Subcutaneous abdominal adipose tissue (tissue), 5 donors: ENCODE results near the gene NDUFS1.
"Not testable (repeated sequence)": the region's sequence is repeated elsewhere in the genome, so short reads cannot be mapped to it uniquely, and the experiment has no call there.

Experiments
- H3K27ac ChIP-seq: one replicate; pipeline ENCODE4 v1.7.0; 2013; ENCODE audit warnings: low read depth, mild to moderate bottlenecking, inconsistent platforms, low read length, moderate library complexity
- H3K27me3 ChIP-seq, 5 donors: one replicate each; pipeline ENCODE4 v1.7.0; 2013; ENCODE audit warnings: low read length in 5 of 5, inconsistent platforms in 1 of 5; ENCODE audit not compliant: control insufficient read depth in 5 of 5, insufficient read depth in 4 of 5
- H3K36me3 ChIP-seq, 5 donors: one replicate each; pipeline ENCODE4 v1.7.0; 2013; ENCODE audit warnings: low read length in 5 of 5; ENCODE audit not compliant: control insufficient read depth in 5 of 5, insufficient read depth in 5 of 5
- H3K4me1 ChIP-seq, 5 donors: one replicate each; pipeline ENCODE4 v1.7.0; 2013; ENCODE audit warnings: low read length in 5 of 5, mild to moderate bottlenecking in 3 of 5, moderate library complexity in 1 of 5; ENCODE audit not compliant: control insufficient read depth in 5 of 5, insufficient read depth in 5 of 5
- H3K4me3 ChIP-seq, 5 donors: one replicate each; pipeline ENCODE4 v1.7.0; 2013; ENCODE audit warnings: low read length in 5 of 5, low read depth in 1 of 5
- H3K9ac ChIP-seq, 5 donors: one replicate each; pipeline ENCODE4 v1.7.0; 2013; ENCODE audit warnings: low read length in 5 of 5, mild to moderate bottlenecking in 4 of 5, moderate library complexity in 3 of 5
- H3K9me3 ChIP-seq, 5 donors: one replicate each; pipeline ENCODE4 v1.7.0; 2013; ENCODE audit warnings: low read length in 5 of 5; ENCODE audit not compliant: control insufficient read depth in 5 of 5
- donor health status: healthy.
- donor health status: healthy.
- donor health status: healthy.
- donor health status: healthy.
- donor health status: healthy.

The NDUFS1 gene

DNA sequence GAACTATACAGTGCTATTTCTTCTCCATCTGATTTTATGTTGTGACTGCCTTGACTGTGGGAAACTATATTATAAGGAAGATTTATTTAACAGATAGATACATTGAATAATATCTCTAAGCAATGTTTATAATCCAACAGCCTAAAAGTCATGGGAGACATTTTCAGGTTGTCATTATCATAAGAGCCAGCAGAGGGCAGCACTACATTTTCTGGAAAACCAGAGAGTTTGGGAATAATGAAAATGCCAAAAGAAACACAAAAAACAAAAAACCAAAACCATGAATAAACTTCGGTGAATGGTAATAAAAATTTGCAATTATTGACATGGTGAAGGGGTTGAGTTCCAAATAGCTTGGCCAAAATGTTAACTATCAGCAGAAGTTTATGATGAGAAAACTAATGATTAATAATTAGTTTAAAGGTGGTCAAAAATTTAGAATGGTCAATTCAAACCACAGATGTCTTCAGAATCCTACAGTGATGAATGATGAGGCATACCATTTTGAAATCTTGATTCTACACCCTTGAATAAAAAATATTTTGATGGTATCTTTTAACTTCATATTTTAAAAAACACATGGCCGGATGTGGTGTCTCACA is 5.1 kb upstream of the NDUFS1 start:
- Histone ChIP-seq H3K36me3 (peaks cover 15 to 34% (median 27%) of the 10 kb centered on the region in 5 donors), H3K4me3 (no peak overlapping the region), H3K9me3 (no peaks in the 10 kb centered on the region), H3K27me3 (no peaks in the 10 kb centered on the region), H3K4me1 (peaks cover 0 to 13% (median 11%) of the 10 kb centered on the region in 5 donors), H3K9ac (no peak overlapping the region), H3K27ac (no peak overlapping the region)

DNA sequence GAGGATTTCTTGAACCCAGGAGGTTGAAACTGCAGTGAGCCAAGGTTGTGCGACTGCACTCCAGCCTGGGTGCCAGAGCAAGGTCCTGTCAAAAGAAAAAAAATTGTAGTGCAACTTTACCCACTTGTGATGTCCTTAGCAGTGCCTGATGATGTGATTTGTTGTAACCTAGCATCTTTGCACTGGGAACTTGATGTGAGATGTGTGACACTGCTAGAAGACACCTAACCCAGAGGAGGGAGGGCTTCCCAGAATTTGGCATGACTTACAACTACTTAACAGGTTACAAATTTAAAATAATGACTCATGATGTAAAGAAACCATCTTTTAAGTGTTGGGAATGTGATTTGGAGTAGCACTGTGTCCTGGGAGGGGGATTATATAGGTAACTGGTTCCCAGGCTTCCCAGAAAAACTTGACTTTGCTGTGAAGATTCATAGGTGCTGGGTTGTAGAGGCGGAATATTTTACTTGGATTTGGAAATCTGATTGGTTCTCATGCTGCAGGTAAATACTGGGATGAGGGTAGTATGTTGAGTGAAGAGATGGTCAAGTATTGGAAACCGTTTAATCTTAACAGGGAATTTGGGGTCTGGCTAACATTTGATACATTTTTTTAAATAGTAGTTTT is 4.1 kb upstream of the NDUFS1 start:
- no peak overlapping the region for H3K4me3 ChIP-seq
- H3K36me3 ChIP-seq, result peaks cover 15 to 34% (median 27%) of the 10 kb centered on the region in 5 donors
- no peak overlapping the region for H3K9ac ChIP-seq
- no peaks in the 10 kb centered on the region for H3K9me3 ChIP-seq
- peaks cover 0 to 17% (median 16%) of the 10 kb centered on the region in 5 donors for H3K4me1 ChIP-seq
- H3K27ac ChIP-seq, result no peak overlapping the region
- no peaks in the 10 kb centered on the region for H3K27me3 ChIP-seq

DNA sequence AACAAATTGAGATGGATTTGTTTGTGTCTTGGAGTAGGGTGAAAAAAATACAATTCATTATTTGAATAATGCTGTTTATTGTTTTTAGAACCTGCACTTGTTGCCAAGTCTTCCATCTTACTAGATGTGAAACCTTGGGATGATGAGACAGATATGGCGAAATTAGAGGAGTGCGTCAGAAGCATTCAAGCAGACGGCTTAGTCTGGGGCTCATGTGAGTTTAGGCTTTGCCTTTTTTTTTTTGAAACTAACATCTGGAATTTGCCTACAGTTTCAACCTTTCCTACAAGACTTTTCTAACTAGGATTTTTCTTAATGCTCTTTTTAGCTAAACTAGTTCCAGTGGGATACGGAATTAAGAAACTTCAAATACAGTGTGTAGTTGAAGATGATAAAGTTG is 3.2 kb upstream of the NDUFS1 start:
- H3K36me3 ChIP-seq, result peaks cover 15 to 31% (median 25%) of the 10 kb centered on the region in 5 donors
- not testable (repeated sequence) for H3K27me3 ChIP-seq, H3K27ac ChIP-seq, H3K4me3 ChIP-seq, H3K9ac ChIP-seq, H3K9me3 ChIP-seq
- peaks cover 1 to 26% (median 25%) of the 10 kb centered on the region in 5 donors for H3K4me1 ChIP-seq

DNA sequence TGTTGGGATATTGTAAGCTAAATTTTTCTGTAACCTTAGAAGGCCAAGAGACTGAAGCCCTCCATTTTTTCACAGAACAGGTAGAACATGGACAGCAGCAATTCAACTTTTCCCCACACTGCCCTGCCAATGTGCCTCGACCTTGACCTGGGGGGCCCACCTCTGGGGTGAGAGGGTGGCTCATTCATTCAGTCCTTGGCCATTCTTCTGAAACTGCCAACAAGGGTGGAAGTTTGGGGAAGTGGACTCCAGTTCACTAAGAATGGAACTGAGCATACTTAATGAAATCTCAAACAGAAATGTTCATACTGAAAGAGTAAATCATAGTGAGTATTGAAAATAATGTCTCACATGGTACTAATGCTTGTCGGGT is 1.5 kb upstream of the NDUFS1 start:
- Histone ChIP-seq H3K9me3 (no peaks in the 10 kb centered on the region), H3K4me1 (peaks cover 1 to 38% (median 31%) of the 10 kb centered on the region in 5 donors), H3K36me3 (peaks cover 15 to 31% (median 25%) of the 10 kb centered on the region in 5 donors), H3K9ac (peak overlapping the region; percentile 79 to 100 (median 95)), H3K27ac (peak overlapping the region; percentile 95), H3K27me3 (no peaks in the 10 kb centered on the region), H3K4me3 (peak overlapping the region; percentile 89 to 99 (median 95))

DNA sequence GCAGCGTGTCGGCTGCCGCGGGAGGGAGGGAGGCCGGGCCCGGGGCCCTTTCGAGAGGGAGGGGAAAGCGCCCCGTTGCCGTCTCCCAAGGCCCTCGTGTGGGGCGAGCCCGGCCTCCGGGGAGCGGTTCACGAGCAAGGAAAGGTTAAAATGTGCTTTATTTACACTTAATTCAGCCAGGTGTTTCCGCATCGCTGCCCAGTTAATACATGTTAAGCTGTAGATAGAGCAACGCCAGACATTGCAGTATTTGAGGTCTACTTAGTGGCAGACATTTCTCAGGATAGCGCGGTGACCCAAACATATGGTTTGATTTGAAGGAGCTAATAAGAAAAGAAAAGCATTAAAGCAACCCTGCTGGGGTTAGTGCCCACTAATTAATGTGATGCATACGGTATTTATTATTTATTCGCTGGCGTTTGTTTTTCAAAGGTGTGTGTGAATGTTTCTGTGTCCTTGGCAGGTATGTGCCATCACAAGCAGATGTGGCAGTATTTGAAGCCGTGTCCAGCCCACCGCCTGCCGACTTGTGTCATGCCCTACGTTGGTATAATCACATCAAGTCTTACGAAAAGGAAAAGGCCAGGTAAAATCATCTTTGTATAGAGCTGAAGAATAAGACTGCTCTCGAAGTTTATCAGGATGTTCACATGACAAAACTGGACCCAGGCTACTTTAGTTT is 1.0 kb upstream of the NDUFS1 start:
- Histone ChIP-seq H3K27me3 (no peaks in the 10 kb centered on the region), H3K9me3 (no peaks in the 10 kb centered on the region), H3K9ac (peak overlapping the region; percentile 79 to 100 (median 95)), H3K4me1 (peaks cover 1 to 38% (median 31%) of the 10 kb centered on the region in 5 donors), H3K27ac (peak overlapping the region; percentile 95), H3K4me3 (peak overlapping the region; percentile 89 to 99 (median 95)), H3K36me3 (peaks cover 15 to 31% (median 25%) of the 10 kb centered on the region in 5 donors)

DNA sequence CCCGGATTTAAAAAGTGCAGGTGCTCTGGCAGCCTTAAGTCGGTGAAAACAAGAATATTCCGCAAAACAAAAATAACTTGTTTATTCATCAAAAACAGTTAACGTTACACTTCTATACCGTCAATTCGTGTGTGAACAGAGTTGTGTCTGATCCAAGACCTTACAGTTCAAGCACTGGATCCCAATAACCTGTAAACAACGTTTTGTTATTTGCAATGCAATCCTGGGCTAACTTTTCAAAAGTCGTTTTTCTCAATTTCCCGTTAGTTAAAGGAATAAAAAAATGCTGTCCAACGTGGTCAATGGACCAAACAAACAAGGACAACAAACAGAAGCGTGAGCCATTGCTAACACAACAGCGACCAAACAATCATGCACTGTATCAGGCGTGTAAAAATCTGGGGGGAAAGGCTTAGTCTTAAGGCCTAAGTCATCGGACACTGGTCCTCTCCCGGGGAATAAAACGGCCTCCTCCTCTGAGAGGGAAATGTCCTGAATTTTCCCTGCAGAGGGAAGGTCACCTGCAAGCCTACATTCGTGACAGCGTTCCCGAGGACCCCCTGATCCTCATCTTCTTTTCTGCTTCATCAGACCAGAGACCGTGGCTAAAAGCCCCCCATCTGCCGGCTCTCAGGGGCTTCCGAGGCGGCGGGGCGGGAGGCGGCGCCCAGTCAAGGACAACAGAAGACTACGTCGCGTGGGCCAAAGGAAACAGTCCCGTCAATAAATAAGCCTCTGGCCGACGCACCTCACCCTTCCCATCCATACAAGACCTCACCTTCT is 490 bp downstream of the NDUFS1 start:
- H3K9ac ChIP-seq, result peak overlapping the region; percentile 30 to 100 (median 98)
- peak overlapping the region; percentile 95 for H3K27ac ChIP-seq
- peaks cover 15 to 27% (median 25%) of the 10 kb centered on the region in 5 donors for H3K36me3 ChIP-seq
- H3K4me3 ChIP-seq, result peak overlapping the region; percentile 89 to 99 (median 97)
- H3K27me3 ChIP-seq, result no peaks in the 10 kb centered on the region
- H3K4me1 ChIP-seq, result peaks cover 1 to 43% (median 39%) of the 10 kb centered on the region in 5 donors
- no peaks in the 10 kb centered on the region for H3K9me3 ChIP-seq

DNA sequence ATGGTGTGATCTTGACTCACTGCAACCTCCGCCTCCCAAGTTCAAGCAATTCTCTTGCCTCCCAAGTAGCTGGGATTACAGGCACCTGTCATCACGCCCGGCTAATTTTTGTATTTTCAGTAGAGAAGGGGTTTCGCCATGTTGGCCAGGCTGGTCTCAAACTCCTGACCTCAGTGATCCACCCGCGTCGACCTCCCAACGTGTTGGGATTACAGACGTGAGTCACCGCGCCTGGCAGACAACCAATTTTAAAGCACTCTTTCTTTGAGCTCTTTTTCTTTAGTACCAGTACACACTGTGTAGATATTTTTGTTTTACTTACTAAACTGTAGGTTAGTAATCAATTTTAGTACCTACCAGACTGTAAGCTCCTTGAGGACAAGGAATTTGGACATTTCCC is 2.2 kb downstream of the NDUFS1 start:
- Histone ChIP-seq H3K36me3 (peaks cover 4 to 13% (median 10%) of the 10 kb centered on the region in 5 donors), H3K4me1 (peaks cover 1 to 43% (median 39%) of the 10 kb centered on the region in 5 donors)
- not testable (repeated sequence) for H3K9me3 ChIP-seq, H3K27me3 ChIP-seq, H3K4me3 ChIP-seq, H3K9ac ChIP-seq, H3K27ac ChIP-seq

DNA sequence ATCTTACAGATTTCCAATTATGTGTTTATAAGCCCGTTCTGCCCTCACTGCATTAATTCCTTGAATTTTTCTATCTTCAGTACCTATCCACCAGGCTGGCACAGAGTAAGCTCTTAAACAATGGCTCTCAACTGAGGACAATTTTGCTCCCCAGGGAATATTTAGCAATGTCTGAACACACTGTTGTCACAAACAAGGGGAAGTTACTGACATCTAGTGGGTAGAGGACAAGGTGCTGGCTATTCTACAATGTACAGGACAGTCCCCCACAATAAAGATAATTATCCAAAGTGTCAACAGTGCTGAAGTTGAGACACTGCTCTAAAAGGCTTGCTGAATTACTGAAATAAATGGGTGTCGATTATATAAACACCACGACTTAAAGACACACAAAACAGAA is 5.0 kb downstream of the NDUFS1 start:
- H3K9me3 ChIP-seq, result no peaks in the 10 kb centered on the region
- H3K27me3 ChIP-seq, result no peaks in the 10 kb centered on the region
- peaks cover 1 to 31% (median 28%) of the 10 kb centered on the region in 5 donors for H3K4me1 ChIP-seq
- peak overlapping the region in 2 of 5 donors; percentile 0 to 3 for H3K9ac ChIP-seq
- peaks cover 3 to 25% (median 17%) of the 10 kb centered on the region in 5 donors for H3K36me3 ChIP-seq
- H3K27ac ChIP-seq, result no peak overlapping the region
- no peak overlapping the region for H3K4me3 ChIP-seq

DNA sequence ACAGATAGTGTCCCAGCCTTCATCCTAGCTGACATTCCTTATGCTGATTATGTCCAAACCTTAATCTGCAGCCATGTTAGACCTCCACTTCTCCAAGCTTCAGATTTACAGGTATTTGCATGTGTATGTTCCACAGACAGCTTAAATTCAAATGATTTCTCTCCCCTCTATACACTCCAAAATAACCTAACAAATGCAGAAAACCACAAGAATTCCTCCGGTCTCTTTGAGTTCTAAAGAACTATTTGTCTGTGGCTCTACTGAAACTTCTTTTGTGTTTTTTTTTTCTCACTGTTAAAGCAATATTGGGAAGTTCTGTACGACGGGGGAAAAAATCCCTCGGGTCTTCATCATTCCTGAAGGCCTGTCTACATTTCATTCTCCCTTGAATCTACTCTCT is 8.6 kb downstream of the NDUFS1 start:
- H3K4me3 ChIP-seq, result no peak overlapping the region
- H3K27ac ChIP-seq, result no peak overlapping the region
- H3K9ac ChIP-seq, result peak overlapping the region in 1 of 5 donors; percentile 0
- peaks cover 0 to 18% (median 7%) of the 10 kb centered on the region in 5 donors for H3K4me1 ChIP-seq
- no peaks in the 10 kb centered on the region for H3K9me3 ChIP-seq
- H3K27me3 ChIP-seq, result no peaks in the 10 kb centered on the region
- peaks cover 28 to 58% (median 46%) of the 10 kb centered on the region in 5 donors for H3K36me3 ChIP-seq
